Inflammatory macrophage treated with lipopolysaccharide for 4 hours (primary cell): Measurements from ENCODE around the gene TLR7.

ENCODE experiments used
- DNase-seq: peaks from one replicate; pipeline ENCODE4 v3.0.0-alpha.2; 2020

Gene TLR7

GRCh38 chrX:12866451-12867377 lies at the start of gene TLR7:
TSS of gene TLR7 (plus strand) at chrX:12867072. CDS start at chrX:12867579, 507 bp downstream.
- DNase-seq, result peak; percentile 28

DNA sequence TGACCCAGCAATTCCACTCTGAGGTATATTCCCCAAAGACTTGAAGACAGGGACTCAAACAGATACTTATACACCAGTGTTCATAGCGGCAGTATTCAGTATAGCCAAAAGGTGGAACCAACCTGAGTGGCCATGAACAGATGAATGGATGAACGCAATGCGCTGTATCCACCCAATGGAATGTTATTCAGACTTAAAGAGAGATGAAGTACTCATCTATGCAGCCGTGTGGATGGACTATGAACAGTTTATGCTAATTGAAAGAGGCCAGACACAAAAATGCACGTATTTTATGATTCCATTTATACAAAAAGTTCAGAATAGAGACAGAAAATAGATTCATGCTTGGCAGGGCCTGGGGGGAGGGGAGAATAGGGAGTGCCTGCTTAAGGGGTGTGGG lies 49.3 kb upstream of the TLR7 start:
- DNase-seq, result no peak

DNA sequence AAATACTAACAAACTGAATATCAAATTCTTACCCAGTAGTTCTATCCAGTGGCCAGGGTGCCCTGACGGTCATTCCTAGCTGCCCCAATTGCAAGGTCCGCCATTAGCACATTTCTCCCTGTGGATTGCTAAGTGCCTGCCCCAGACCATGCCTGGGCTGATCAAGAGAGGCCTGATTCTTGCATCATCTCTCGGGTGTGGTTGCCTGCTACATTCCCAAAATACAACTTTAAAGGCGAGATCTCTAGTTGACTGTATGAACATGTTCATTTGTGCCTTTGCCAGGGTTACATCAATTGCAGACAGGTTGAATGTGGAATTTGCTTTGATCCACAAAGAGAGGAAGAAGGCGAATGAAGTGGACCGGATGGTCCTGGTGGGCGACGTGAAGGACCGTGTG lies 47.6 kb upstream of the TLR7 start:
- no peak for DNase-seq

- no peak for DNase-seq
Observed at GRCh38 chrX:12820737-12821136, 46.1 kb upstream of the TLR7 start.

- no peak for DNase-seq
Observed at GRCh38 chrX:12824944-12825343, 41.9 kb upstream of the TLR7 start.

DNA sequence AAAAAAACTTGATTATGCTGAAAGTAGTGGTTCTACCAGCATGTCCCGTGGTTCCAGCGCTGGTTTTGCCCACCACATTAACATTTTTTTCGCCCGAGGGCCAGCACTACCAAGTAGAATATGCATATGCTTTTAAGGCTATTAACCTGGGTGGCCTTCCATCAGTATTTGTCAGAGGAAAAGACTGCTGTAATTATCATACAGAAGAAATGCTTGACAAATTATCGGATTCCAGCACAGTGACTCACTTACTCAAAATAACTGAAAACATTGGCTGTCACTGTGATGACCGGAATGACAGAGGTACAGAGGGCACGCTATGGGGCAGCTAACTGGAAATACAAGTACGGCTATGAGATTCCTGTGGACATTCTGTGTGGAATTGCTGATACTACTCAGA lies 41.1 kb upstream of the TLR7 start:
- no peak for DNase-seq

DNA sequence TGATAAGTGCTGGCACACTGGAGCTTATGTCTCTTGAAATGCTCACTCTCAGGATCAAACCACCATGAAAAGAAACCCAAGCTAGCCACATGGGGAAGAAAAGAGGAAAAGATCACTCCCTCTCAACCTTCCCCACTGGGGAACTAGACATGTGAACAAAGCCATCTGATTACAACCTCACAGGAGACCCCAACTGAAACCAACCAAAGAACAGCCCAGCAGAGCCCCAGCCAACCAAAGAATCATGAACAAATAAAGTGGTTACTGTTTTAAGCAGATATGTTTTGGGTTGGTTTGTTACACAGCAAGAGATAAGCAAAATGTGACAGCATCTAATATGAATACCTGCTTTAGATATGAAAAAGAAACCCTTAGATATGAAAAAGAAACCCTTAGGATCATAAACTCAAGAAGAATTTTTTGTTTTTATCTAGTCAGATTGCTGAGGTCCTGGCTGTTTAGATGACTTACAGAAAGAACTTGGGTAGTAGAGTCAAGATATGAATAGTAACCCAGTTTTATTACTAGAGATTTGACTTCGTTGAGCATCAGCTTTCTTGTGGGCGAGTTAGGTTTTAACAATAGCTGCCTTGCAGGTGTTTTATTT lies 23.7 kb upstream of the TLR7 start:
- DNase-seq, result no peak

DNA sequence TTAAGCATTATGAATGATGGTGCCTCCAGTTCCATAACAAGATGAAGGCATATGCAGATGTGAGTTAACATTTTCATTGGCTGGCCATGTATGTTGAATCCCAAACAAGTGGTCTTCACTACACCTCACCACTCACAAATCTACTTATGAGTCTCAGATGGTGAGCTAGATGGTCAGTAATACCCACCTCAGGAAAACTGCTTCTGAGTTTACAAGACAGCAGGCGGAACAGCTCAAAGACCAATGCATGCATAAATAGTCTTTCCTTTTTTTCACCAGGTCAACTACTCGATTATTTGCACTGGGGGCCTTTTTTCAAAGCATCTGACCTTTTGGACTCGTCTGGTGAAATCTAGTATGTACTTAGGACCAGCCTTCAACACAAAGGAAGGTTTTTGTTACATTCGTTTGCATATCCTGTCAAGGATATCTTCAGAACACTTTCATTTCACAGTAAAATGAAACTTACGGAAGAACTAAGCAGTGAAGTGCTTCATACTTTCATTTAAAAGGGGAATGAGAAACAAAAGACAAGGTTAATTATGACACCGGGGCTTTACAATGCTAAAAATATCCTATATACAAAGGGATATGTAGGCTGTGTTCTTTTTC lies 23.1 kb upstream of the TLR7 start:
- peak; percentile 63 for DNase-seq

- no peak for DNase-seq
Observed at GRCh38 chrX:12844319-12844718, 22.6 kb upstream of the TLR7 start.

DNA sequence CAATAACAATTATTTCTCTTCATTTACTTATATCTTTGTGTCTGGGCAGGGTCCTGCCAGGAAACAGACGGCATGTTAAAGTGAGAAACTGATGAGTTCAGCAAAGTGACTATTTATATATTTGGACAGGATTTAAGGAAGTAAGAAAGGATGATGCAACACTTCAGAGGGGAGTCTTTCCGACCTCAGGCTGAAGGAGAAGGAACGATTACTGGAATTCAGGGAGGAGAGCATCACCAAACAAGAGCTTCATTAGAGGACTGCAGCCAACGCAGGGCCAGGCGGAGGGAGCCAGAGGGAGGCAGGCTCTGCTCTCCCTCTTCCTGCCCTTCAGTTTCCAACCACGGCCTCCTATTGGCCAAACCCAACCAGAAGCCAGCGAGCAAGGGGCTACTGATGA lies 1.5 kb upstream of the TLR7 start:
- DNase-seq, result peak; percentile 48

GRCh38 chrX:12867685-12868084 lies 813 bp downstream of the TLR7 start:
- DNase-seq, result peak; percentile 54

GRCh38 chrX:12868747-12869146 lies 1.9 kb downstream of the TLR7 start:
- DNase-seq, result no peak

GRCh38 chrX:12871257-12871656 lies 4.4 kb downstream of the TLR7 start:
- peak; percentile 39 for DNase-seq

DNA sequence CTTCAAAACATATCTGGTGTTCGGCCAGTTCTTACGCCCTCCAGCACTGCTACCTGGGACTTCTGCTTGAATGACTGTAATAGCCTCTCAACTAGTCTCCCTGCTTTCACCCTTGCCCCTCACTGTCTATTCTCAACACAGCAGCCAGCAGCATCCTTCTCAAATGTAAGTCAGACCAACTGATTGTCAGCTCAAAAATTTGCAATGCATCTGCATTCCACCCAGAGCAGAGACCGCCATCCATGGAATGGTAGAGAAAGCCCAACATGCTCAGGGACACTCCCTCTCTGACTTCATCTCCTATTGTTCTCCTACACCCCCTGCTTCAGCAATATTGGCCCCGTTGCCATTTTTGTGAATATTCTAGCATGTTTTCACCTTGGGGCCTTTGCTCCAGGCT lies 5.9 kb downstream of the TLR7 start:
- no peak for DNase-seq

DNA sequence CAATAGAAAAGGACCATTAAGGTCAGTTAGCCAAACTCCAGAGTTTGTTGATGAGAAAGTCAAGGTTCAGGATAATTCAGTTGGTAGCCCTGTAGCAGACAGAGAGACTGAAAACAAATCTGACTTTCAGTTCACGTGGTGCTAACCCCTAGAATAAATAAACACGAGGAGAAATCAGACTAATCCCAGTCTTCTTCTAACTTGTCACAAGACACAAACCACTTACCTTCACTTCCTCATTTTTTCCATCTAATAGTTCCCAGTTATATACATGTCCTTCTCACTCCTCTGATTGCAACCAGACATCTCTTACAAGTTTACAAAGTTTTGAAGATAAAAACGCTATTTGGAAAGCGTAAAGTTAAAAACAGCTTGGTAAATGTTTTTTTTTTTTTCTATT lies 7.7 kb downstream of the TLR7 start:
- DNase-seq, result peak; percentile 55

DNA sequence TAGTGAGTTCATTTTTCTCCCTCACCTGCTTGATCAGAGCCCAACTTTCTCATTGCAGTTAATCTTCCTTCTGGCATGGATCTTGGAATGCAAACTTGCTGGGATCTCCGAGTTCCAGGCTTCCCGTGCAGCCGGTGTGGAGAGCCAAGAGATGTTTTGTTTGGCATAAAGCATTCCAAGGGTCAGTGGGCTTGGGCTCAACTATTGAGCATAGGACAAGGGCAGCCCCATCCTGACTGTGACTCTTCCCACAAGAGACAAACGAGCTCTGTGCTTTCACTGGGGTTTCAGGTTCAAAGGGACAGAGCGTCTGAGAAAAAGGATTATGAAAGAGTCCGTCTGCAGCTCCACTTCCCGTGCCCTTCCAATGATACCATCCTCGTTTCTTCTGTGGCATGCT lies 10.5 kb downstream of the TLR7 start:
- no peak for DNase-seq

DNA sequence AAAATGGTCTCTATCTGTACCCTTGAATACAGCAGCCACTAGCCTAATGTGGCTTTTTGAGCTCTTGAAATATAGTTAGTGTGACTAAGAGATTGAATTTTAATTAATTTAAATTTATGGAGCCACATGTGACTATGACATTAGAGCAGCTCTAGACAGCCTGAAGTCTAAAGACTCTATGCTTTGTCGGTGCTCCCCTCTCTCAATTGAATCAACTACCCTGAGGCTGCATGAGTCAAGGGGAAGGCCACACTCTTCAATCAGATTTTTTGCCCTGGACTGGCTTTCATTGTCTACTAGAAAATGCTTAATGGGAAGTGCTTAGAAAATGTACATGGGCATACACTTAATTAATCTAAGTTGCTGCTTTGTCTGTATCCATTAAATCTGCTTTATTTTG lies 11.7 kb downstream of the TLR7 start:
- no peak for DNase-seq

GRCh38 chrX:12881914-12882313 lies 15.0 kb downstream of the TLR7 start:
- peak; percentile 35 for DNase-seq

- DNase-seq, result no peak
Observed at GRCh38 chrX:12885508-12885907, 18.6 kb downstream of the TLR7 start.

- no peak for DNase-seq
Observed at GRCh38 chrX:12886545-12886944, 19.7 kb downstream of the TLR7 start.

DNA sequence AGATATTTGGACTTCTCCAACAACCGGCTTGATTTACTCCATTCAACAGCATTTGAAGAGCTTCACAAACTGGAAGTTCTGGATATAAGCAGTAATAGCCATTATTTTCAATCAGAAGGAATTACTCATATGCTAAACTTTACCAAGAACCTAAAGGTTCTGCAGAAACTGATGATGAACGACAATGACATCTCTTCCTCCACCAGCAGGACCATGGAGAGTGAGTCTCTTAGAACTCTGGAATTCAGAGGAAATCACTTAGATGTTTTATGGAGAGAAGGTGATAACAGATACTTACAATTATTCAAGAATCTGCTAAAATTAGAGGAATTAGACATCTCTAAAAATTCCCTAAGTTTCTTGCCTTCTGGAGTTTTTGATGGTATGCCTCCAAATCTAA lies 20.3 kb downstream of the TLR7 start:
- no peak for DNase-seq

- no peak for DNase-seq
Observed at GRCh38 chrX:12887767-12888166, 20.9 kb downstream of the TLR7 start.

- DNase-seq, result peak; percentile 77
Observed at GRCh38 chrX:12890467-12890866, 23.6 kb downstream of the TLR7 start.

DNA sequence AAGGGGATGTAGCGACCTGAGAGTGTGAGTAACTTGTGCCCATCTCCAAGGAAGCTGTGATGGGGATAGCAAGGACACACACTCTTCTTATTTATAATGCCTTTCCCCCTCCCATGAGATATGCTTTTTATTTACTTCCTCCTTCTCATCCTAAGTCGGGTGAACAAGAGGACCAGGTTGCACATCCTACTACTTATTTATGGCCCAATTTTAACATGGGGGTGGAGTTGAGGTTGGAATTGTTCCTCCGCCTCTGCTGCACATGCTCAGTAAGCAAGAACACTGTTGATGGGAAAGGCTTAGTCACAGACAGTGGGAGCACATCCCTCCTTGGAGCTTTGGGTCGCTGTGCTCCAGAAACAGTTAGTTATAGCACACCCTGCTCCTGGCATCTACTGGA lies 24.3 kb downstream of the TLR7 start:
- peak; percentile 29 for DNase-seq
